H1 (cell line): ENCODE results near the gene KHSRP. TPM values are rescaled to one million over a fixed set of nuclear protein-coding genes. Genes with fewer than 3 reads are reported as not detected.
A peak's percentile ranks its signal among the peaks of the same experiment; 100 is the strongest.

Experiments used
- CREB1 ChIP-seq: IDR thresholded peaks from 2 replicates; pipeline ENCODE4 v1.6.1; 2012; ENCODE audit warnings: inconsistent platforms
- EGR1 ChIP-seq: IDR thresholded peaks from 2 replicates; pipeline ENCODE4 v1.6.1; 2011; ENCODE audit warnings: low read depth, low read length, borderline replicate concordance
- EZH2 ChIP-seq: fragments of 200-600 bp; sonication (generic); IDR thresholded peaks from 2 replicates; pipeline ENCODE4 v1.7.1; 2012; ENCODE audit warnings: low read depth, mild to moderate bottlenecking, moderate library complexity, low read length, inconsistent platforms; ENCODE audit not compliant: severe bottlenecking
- JUND ChIP-seq: IDR thresholded peaks from 2 replicates; pipeline ENCODE4 v1.6.1; 2011; ENCODE audit warnings: mild to moderate bottlenecking, improper control_type of control experiment, low read length
- KDM1A ChIP-seq: fragments of 200-600, 300-600 bp; sonication (generic); IDR thresholded peaks from 2 replicates; pipeline ENCODE4 v1.7.1; 2016; ENCODE audit warnings: mild to moderate bottlenecking, low read length, borderline replicate concordance
- PHF8 ChIP-seq: fragments of 200-600 bp; sonication (generic); conservative IDR thresholded peaks from 2 replicates; pipeline ENCODE4 v1.7.1; 2012; ENCODE audit warnings: low read depth, mild to moderate bottlenecking, inconsistent platforms, low read length, moderate library complexity
- POLR2A ChIP-seq, 2 experiments: IDR thresholded peaks; 1 replicate in 1 of 2; 2 replicates in 1 of 2; pipeline ENCODE4 v1.6.1; 2011; ENCODE audit warnings: low read depth in 2 of 2, low read length in 2 of 2, mild to moderate bottlenecking in 2 of 2; ENCODE audit errors: control extremely low read depth in 1 of 2
- POLR2AphosphoS5 ChIP-seq: IDR thresholded peaks from 2 replicates; pipeline ENCODE4 v1.6.1; 2011; ENCODE audit warnings: low read depth, low read length
- RAD21 ChIP-seq, 2 experiments: IDR thresholded peaks in 1 of 2; conservative IDR thresholded peaks in 1 of 2; 2 replicates each; pipeline ENCODE4 v1.6.1; 2011; ENCODE audit warnings: low read depth in 2 of 2, low read length in 2 of 2, improper control_type of control experiment in 1 of 2, inconsistent platforms in 1 of 2, mild to moderate bottlenecking in 1 of 2, moderate library complexity in 1 of 2
- RBBP5 ChIP-seq: IDR thresholded peaks from 2 replicates; pipeline ENCODE4 v1.7.1; 2012; ENCODE audit warnings: low read depth, mild to moderate bottlenecking, inconsistent platforms, low read length, moderate library complexity, borderline replicate concordance
- SIN3A ChIP-seq, 2 experiments: IDR thresholded peaks in 1 of 2; conservative IDR thresholded peaks in 1 of 2; 2 replicates each; pipeline ENCODE4 v1.6.1; 2011 to 2012; ENCODE audit warnings: low read length in 2 of 2, improper control_type of control experiment in 1 of 2, low read depth in 1 of 2, mild to moderate bottlenecking in 1 of 2
- polyA plus RNA-seq, 7 experiments: library from polyadenylated mRNA; depleted of rRNA in 3 of 7; stranded (reverse) in 5 of 7; unstranded in 2 of 7; fragments of >200 nt in 5 of 7; fragments of 200-250 nt in 2 of 7; gene quantifications; 1 replicate in 5 of 7; 2 replicates in 1 of 7; 4 replicates in 1 of 7; pipeline versions ENCODE4 v1.2.1 to v1.2.3, GENCODE V29; 2011 to 2013; ENCODE audit warnings: missing spikeins in 2 of 7, mixed read lengths in 2 of 7
- total RNA-seq: library from RNA; stranded (reverse); fragmentation: NEBNext Ultra II Directional; extraction: Animal tissue kit (Norgen Biotek cat#: 25700); gene quantifications from 2 replicates; pipeline ENCODE4 v1.2.1, GENCODE V29; 2021
- TF ChIP-seq, protein P1 (sequence below): IDR thresholded peaks from 2 replicates; pipeline ENCODE4 v1.6.1; 2011; ENCODE audit warnings: low read length, improper control_type of control experiment
- TF ChIP-seq, protein P2 (sequence below): IDR thresholded peaks from 2 replicates; pipeline ENCODE4 v1.6.1; 2011; ENCODE audit warnings: low read depth, mild to moderate bottlenecking, low read length; ENCODE audit not compliant: insufficient read depth
- TF ChIP-seq, protein P3 (sequence below): IDR thresholded peaks from 2 replicates; pipeline ENCODE4 v1.6.1; 2012; ENCODE audit warnings: inconsistent platforms

The KHSRP gene
- total and polyA plus RNA-seq, 2 of the 8 experiments (the other 6 are each of a cell fraction or from before 2014, with no cell fraction given) = 143 to 573 TPM

DNA sequence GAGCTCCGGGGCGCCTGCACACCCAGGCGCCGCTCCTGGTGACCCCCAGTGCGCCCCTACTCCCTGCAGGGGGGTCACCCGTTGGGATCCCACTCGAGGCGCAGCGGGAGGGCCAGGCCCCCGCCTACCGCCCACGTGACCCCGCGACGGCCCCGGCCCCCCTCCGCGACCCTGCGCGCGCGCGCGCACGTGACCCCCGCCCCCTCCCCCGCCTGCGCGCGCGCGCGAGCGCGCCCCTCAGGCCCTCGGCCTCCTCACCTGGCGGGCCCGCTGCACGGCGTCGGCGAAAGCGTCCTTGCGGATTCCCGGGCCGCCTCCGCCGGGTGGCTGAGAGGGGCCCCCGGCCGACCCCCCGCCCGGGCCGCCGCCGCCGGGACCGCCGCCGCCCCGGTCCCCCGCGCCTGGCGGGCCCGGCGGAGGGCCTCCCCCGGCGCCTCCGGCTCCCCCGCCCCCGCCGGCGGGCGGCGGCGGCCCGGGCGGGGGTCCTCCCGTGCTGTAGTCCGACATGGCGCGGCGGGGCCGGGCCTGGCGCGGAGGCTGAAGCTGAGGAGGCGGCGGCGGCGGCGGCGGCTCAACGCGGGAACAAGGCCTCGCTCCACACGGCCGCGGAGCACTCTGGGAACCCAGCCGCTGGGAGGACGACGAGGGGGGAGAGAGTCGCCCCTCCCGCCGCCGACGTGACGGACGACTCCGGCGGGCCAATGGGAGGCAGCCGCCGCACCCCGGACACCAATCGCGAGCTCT lies at the start of gene KHSRP (continued):
- TF ChIP-seq, protein P1, sequence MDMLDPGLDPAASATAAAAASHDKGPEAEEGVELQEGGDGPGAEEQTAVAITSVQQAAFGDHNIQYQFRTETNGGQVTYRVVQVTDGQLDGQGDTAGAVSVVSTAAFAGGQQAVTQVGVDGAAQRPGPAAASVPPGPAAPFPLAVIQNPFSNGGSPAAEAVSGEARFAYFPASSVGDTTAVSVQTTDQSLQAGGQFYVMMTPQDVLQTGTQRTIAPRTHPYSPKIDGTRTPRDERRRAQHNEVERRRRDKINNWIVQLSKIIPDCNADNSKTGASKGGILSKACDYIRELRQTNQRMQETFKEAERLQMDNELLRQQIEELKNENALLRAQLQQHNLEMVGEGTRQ = peak; percentile 65
- TF ChIP-seq EGR1 = peak; percentile 9; the same call in 1 of the 2 replicates
- TF ChIP-seq KDM1A = no peak
- no peak for TF ChIP-seq RBBP5
- peak; percentile 79 for TF ChIP-seq PHF8
- TF ChIP-seq CREB1 = peak; percentile 83
- TF ChIP-seq RAD21 (IDR thresholded peaks at IDR 0.05 in 1 of 2, conservative IDR thresholded peaks at IDR 0.05 in 1 of 2; ENCODE audit: low read depth in 2 of 2, low read length in 2 of 2) = no peak
- no peak for TF ChIP-seq JUND
- TF ChIP-seq SIN3A (conservative IDR thresholded peaks at IDR 0.05 in 1 of 2, IDR thresholded peaks at IDR 0.05 in 1 of 2; ENCODE audit: low read depth in 1 of 2, low read length in 2 of 2) = no peak
- TF ChIP-seq POLR2A (IDR thresholded peaks at IDR 0.05; ENCODE audit: control extremely low read depth in 1 of 2, low read depth in 2 of 2, low read length in 2 of 2) = peak in 1 of 2 experiments; percentile 52; a peak in 2 of 3 replicates
- TF ChIP-seq EZH2 = no peak
- TF ChIP-seq, protein P2, sequence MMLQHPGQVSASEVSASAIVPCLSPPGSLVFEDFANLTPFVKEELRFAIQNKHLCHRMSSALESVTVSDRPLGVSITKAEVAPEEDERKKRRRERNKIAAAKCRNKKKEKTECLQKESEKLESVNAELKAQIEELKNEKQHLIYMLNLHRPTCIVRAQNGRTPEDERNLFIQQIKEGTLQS = peak; percentile 56; the same call in 1 of the 2 replicates
- TF ChIP-seq, protein P3, sequence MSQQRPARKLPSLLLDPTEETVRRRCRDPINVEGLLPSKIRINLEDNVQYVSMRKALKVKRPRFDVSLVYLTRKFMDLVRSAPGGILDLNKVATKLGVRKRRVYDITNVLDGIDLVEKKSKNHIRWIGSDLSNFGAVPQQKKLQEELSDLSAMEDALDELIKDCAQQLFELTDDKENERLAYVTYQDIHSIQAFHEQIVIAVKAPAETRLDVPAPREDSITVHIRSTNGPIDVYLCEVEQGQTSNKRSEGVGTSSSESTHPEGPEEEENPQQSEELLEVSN = peak; percentile 60; the same call in 1 of the 2 replicates
- TF ChIP-seq POLR2AphosphoS5 = peak; percentile 49; the same call in 1 of the 2 replicates
